Upper lobe of right lung (tissue), 1 donor: ENCODE data around the gene NPLOC4. TPM values are rescaled to one million over a fixed set of nuclear protein-coding genes. Genes with fewer than 3 reads are reported as not detected.
A peak's percentile ranks its signal among the peaks of the same experiment; 100 is the strongest.

Source experiments
- ATAC-seq: fragments of 200-7000 bp; cut with Tn5 transposase; one replicate; pipeline ENCODE4 v1.9.1; 2020; ENCODE audit warnings: mild to moderate bottlenecking, moderate library complexity
- DNase-seq: peaks from one replicate; pipeline ENCODE4 v3.0.0-alpha.2; 2020
- H3K27ac ChIP-seq: fragments of 200-600 bp; one replicate; pipeline ENCODE4 v1.8.0; 2022
- H3K27me3 ChIP-seq: fragments of 200-600 bp; one replicate; pipeline ENCODE4 v1.8.0; 2022; ENCODE audit warnings: mild to moderate bottlenecking
- H3K36me3 ChIP-seq: fragments of 200-600 bp; one replicate; pipeline ENCODE4 v1.8.0; 2022
- H3K4me1 ChIP-seq: fragments of 200-600 bp; one replicate; pipeline ENCODE4 v1.8.0; 2022
- H3K4me3 ChIP-seq: fragments of 200-600 bp; one replicate; pipeline ENCODE4 v1.8.0; 2022; ENCODE audit warnings: mild to moderate bottlenecking
- H3K9me3 ChIP-seq: fragments of 200-600 bp; one replicate; pipeline ENCODE4 v1.8.0; 2022
- CTCF ChIP-seq: fragments of 200-600 bp; IDR thresholded peaks from one replicate; pipeline ENCODE4 v1.8.0; 2022; ENCODE audit warnings: antibody characterized with exemption
- intact Hi-C: fragments of 100-400 bp; cut with DNase I; formaldehyde crosslinking; loops from one replicate; pipeline ENCODE4 v1.11.0; 2022
- total RNA-seq: library from RNA; stranded (reverse); fragmentation: NEBNext Ultra II Directional; extraction: Animal tissue kit (Norgen Biotek cat#: 25700); gene quantifications from one replicate; pipeline ENCODE4 v1.2.1, GENCODE V29; 2021
- donor health status: DM: no; HTN: yes; CAD: no; lungs with severe emphysema.

Gene NPLOC4
- total RNA-seq, 1 donor from 2014 or later = 93.6 TPM

DNA sequence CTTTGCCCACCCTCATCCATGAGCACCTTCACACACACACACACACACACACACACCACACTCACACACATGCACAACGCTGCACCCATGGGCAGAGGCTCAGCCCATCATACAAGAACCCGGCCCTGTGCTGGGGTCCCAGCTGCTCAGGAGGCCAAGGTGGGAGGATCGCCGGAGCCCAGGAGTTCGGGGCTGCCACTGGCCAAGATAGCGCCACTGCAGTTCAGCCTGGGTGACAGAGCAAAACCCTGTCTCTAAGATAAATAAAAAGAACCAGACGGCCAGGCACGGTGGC, 112.1 kb downstream of the NPLOC4 start:
- TF ChIP-seq CTCF = no peak
- DNase-seq (no peak), ATAC-seq (no peak)
- Histone ChIP-seq H3K36me3 (no peaks in the 10 kb centered on the region), H3K27ac (no peak overlapping the region), H3K9me3 (no peaks in the 10 kb centered on the region), H3K4me3 (no peak overlapping the region), H3K4me1 (peaks cover 11% of the 10 kb centered on the region), H3K27me3 (peaks cover 34% of the 10 kb centered on the region)
- intact Hi-C loops = no loop called here

DNA sequence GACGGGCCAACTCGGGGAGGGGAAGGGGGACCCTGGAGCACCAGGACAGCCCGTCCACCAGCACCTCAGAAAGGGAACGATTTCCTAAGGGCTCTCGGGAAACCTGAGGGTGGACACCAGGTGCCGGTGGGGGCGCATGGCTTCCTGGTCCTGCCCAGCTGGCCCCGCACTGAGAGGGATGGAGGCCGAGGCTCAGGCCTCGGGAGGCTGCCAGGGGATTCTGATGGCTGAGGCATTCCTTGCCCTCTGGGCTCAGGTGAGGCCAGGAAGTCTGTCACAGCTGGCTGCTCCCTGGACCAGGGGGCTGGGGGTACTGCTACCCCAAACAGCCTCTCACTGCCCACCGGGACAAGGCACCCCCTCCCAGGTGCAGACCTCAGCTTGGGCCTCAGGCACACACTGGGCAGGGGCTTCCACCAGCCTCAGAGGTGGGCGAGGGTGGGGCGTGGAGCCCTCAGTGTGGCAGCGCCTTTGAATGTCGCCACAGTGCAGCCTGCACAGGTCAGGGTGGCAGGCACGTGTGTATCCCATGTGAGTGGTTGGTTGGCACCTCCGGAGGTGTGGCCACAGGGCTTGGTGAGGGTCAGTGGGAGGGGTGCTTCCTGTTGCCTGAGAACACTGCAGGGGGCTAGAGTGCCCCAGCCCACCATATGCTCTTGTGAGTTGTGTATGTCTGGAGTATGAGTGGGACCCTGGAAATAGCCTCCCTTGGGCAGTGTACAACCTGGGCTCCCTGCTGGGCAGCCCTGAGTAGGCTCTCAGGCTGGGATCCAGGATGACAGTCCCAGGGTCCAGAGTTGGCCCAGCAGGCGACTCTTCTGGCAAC, 112.7 kb downstream of the NPLOC4 start:
- Histone ChIP-seq H3K9me3 (no peaks in the 10 kb centered on the region), H3K4me3 (no peak overlapping the region), H3K27ac (no peak overlapping the region), H3K4me1 (peaks cover 17% of the 10 kb centered on the region), H3K27me3 (peaks cover 34% of the 10 kb centered on the region), H3K36me3 (no peaks in the 10 kb centered on the region)
- ATAC-seq (no peak), DNase-seq (no peak)
- no peak for TF ChIP-seq CTCF
- intact Hi-C loops = no loop called here

GRCh38 chr17:81523402-81524038, 113.4 kb downstream of the NPLOC4 start:
- Histone ChIP-seq H3K4me3 (no peak overlapping the region), H3K27me3 (peaks cover 32% of the 10 kb centered on the region), H3K9me3 (no peaks in the 10 kb centered on the region), H3K27ac (no peak overlapping the region), H3K4me1 (peaks cover 24% of the 10 kb centered on the region), H3K36me3 (no peaks in the 10 kb centered on the region)
- TF ChIP-seq CTCF = peak; percentile 9
- no peak for ATAC-seq
- intact Hi-C loops = no loop called here
- no peak for DNase-seq

DNA sequence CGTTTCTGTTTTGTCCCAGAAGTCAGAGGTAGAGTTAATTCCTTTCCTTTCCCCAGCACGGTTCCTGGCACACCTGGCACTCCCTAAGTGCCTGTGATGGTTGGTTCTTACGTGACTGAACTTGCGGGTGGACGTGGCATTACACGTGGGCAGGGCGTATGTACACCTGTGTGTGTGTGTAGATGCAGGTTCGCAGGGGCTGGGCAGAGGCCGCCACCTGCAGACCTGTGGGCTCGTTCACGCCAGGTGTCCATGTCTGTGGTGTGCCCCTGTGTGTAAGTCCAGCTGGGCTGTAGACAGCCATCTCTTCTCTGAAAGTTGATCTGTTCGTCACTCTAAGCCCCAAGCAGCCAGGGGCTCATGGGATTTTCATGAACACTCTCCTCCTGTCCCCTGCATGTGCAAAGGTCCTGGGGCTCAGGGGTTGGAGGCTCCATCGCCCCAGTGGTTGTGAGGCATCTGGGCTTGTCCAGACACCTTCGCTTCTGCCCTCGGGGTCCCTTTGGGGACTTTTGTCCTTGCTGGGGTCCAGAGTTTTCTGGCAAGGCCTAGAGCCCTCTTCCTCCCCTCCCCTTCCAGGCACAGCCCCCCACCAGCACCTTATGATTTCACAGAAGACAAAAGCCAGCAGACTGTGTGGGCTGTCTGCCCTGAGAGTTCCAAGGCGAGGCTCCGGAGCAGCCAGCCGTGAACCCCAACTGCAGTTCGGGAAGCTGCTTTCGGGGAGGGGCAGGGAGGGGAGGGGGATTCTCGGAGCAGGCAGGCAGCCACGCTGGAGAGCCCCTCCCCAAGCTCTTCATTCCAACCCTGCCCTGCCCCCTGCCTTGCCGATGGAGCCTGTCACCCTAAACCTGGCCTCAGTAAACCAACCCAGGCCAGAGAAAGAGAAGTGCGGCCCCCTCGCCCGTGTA, 114.2 kb downstream of the NPLOC4 start:
- Histone ChIP-seq H3K27ac (no peak overlapping the region), H3K36me3 (no peaks in the 10 kb centered on the region), H3K9me3 (no peaks in the 10 kb centered on the region), H3K4me1 (peaks cover 25% of the 10 kb centered on the region), H3K4me3 (no peak overlapping the region), H3K27me3 (peaks cover 26% of the 10 kb centered on the region)
- DNase-seq = no peak
- intact Hi-C loops = no loop called here
- no peak for ATAC-seq
- no peak for TF ChIP-seq CTCF

DNA sequence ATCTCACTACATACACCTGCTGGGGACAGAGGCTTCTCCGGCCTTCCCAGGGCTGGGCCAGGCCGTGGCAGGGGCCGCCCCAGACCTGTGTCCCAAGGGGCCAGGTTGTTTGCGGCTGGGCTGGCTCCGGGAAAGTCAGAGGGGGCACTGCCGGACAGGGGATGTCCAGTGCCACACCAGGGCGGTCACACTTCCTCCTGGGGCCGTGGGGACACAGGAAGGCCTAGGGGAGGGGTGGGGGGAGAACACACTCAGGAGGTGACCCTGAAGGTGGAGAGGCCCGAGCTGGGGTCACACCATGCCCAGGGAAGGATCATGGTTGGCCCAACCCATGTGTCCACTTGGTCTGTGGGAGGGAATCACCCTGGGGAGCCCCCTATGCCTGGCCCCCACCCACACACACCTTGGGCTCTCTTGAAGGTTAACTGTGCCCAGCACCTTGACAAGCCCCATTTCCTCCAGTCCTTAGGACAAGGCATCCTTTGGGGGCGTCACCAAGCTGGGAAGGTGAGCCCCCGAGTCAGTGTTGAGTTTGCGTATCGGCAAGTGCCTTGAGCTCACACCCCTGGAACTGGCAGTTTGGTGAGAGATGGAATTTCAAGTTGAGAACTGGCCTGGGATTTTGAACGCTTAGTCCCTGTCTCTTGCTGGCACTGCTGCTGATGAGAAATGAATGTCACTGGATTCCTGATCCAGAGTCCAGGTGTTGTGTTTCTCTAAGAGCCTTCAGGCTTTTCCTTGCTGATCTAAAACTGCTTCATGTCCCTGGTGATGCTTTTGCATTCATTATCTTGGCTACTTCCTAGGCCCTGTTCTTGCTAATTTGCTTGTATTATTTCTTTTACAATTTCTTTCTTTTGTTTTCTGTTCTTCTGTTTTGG, 116.7 kb downstream of the NPLOC4 start:
- TF ChIP-seq CTCF = no peak
- Histone ChIP-seq H3K27ac (peak overlapping the region; percentile 53), H3K4me1 (peaks cover 43% of the 10 kb centered on the region), H3K36me3 (no peaks in the 10 kb centered on the region), H3K4me3 (peak overlapping the region; percentile 53), H3K9me3 (no peaks in the 10 kb centered on the region), H3K27me3 (peaks cover 14% of the 10 kb centered on the region)
- ATAC-seq = no peak
- peak; percentile 67 for DNase-seq
- intact Hi-C loops = no loop called here
